GM18511 (cell line): ENCODE data around the gene BCL11A.
A peak's percentile ranks its signal among the peaks of the same experiment; 100 is the strongest.

Source experiments
- ATAC-seq: cut with Tn5 transposase; IDR thresholded peaks from one replicate; pipeline ENCODE4 v1.9.1; 2021; ENCODE audit warnings: mild to moderate bottlenecking, moderate library complexity; ENCODE audit not compliant: unreplicated experiment

BCL11A gene

DNA sequence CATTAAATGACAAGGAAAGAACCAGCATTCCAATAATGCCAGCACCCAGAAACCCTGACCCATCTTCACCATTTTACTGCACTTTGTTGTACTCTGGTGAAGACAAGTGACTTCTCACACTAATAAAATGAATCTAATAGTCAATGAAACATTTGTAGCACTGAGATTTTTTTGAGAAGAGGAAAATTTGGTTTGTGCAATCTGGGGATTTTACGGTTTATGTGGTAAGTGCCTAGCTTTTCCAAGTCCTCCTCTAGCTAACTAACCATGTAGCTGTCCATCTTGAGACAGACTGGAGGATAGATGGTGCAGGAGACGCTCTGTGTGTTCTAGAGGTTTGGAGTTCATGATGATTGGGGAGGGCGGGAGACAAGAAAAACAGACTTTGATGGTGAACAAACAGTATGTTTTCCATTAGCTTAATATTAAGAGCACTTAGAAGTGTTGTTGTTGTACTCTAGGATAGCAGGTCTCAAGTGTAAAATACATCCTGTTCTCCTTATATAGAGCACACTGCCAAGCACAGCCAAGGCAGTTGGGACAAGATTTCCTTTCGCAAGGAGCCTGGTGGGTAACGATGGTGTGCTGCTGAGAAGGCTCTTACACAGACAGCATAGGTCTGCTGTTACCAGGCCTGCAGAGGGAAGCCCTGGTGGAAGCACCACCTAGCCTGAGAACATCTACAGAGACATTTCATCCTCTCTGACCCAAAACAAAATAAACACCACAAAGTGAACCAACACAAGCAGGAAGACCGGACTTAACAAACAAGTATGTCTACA, 83.7 kb downstream of the BCL11A start:
- no peak for ATAC-seq

DNA sequence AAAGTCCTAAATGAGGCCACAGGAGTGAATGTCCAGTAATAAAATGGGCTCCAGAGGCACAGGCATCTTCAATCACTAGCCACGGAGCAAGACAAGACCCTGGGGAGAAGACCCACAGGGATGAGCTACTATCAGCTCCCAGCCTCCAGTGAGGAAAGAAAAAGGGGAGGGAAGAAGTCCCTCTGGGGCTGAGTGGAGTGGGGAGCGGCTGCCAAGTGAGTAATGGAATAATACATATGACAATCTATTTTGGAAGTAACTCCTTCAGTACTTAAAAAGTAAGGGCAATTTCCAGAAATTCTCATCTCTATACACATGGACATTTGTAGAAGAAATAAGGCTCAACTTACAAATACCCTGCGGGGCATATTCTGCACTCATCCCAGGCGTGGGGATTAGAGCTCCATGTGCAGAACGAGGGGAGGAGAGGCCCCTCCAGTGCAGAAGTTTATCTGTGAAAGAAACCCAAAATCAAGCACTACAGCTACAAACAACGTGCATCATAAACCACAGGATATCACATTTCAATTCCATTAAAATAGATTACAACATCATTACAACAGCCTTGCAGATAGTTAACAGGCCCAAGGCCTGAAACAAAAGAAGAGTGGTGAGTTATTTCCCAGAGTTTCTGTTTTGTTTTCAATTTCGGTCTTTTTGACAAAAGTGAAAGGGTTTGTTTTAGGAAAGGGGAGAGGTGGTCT, 84.9 kb downstream of the BCL11A start:
- no peak for ATAC-seq

- no peak for ATAC-seq
These were observed 87.2 kb downstream of the BCL11A start for GRCh38 chr2:60466161-60466702.

- no peak for ATAC-seq
These were observed 87.7 kb downstream of the BCL11A start for GRCh38 chr2:60465736-60466135.

GRCh38 chr2:60463249-60463648, 90.2 kb downstream of the BCL11A start:
- no peak for ATAC-seq

DNA sequence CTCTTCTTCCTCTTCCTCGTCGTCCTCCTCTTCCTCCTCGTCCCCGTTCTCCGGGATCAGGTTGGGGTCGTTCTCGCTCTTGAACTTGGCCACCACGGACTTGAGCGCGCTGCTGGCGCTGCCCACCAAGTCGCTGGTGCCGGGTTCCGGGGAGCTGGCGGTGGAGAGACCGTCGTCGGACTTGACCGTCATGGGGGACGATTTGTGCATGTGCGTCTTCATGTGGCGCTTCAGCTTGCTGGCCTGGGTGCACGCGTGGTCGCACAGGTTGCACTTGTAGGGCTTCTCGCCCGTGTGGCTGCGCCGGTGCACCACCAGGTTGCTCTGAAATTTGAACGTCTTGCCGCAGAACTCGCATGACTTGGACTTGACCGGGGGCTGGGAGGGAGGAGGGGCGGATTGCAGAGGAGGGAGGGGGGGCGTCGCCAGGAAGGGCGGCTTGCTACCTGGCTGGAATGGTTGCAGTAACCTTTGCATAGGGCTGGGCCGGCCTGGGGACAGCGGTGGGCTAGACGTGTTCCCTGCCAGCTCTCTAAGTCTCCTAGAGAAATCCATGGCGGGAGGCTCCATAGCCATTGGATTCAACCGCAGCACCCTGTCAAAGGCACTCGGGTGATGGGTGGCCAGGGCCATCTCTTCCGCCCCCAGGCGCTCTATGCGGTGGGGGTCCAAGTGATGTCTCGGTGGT, 91.9 kb downstream of the BCL11A start:
- ATAC-seq = no peak

- ATAC-seq = no peak
These were observed 92.7 kb downstream of the BCL11A start for GRCh38 chr2:60460577-60461420.

GRCh38 chr2:60459851-60460250, 93.6 kb downstream of the BCL11A start:
- ATAC-seq = no peak

DNA sequence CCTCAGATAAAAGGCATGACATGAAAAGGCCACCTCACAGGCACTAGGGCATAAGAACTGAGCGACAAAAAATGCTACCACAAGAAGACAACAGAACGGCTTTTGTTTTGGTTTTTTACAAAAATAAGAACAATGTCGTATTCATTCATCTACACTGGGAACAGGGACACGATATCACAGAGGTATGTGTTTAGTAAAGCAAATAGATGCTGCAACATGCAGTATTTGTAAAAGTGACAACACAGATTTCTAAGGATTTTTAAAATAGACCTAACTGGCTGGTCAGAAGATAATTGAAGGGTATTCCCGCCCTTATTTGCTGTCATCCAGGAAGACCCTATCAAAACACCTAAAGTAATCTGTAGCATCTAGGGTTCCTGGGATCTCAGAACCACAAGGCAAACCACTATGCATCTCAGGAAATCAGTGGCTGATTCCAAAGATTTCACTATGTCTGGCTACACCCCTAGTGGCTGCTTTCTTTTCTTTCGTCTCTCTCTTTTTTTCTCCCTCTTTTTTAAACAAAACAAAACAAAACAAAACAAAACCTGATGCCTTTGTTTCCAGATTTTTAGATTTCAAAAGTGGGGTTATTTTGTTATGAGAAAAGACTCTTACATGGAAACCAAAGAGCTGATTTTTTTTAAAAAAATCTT, 97.2 kb downstream of the BCL11A start:
- ATAC-seq = no peak

DNA sequence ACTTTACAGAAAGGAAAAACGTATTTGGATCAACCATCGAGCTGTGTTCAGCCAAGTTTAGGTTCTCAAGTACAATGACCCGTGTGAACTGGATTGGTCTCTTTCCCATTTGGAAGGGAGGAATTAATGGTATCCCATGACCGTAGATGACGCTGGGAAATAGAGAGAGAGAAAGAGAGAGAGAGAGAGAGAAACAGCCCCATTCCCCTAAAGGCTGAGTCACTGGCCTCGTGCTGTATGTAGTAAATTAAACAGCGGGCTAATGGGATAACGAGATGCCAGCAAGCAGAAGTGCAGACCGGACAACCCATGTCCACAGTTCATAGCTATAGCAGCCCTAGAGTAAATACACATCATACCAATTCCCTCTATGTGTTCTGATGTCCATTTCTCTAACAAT, 99.6 kb downstream of the BCL11A start:
- ATAC-seq = no peak

DNA sequence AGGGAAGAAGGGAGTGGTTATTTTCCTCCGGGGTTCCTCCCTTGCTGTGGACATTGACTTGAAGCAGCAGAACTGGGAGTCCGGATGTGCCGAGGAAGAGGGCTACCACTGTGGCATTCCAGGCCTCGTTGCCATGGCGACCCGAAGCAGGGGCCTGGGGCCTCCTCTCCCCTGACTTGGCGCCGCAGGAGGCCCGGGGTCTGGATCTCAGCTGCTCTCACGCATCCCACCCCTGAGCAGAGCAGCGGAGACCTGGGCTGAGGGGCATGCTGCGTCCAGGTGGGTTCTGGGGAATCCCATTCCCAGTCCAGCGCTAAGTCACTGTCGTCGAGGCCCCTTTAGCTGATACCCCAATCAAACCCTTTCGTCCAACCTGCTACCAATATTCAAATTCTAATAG, 100.2 kb downstream of the BCL11A start:
- ATAC-seq = no peak

DNA sequence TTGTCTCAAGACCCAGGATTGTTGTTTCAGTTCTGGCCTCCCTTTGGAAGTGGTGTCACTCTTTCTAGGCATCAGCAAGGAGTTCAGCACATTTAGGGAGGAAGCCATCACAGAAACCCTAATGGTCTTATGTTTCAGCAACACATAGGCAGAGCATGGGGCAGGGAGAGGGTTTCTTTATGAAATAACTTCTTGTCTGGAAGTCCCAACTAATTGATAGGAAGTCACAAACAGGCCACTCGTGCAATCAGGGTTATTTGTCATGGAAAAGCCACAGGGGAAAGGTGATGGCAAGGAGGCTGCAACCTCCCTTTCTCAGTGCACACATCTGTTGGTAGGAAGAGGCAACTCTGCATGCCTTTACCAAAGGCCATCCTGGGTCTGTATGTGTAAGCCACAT, 103.0 kb downstream of the BCL11A start:
- ATAC-seq = no peak

GRCh38 chr2:60447943-60448342, 105.5 kb downstream of the BCL11A start:
- no peak for ATAC-seq

GRCh38 chr2:60446413-60447267, 106.8 kb downstream of the BCL11A start:
- peak; percentile 93 for ATAC-seq

DNA sequence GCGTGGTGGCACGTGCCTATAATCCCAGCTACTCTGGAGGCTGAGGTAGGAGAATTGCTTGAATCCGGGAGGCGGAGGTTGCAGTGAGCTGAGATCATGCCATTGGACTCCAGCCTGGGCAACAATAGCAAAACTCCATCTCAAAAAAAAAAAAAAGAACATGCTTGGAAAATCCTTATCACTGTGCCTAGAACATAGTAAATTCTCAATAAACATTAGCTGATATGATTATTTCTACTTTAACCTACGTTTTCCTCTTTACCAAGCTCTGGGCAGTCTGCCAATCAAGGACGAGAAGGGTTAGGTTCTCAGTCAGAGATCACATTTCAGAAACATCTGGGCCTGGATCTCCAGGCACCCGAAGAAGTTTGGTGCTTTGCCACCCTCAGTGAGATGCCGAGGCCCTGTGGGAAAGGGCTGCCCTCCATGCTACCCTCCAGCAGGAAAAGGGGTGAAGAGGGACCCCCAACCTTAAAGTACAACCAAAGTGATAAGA, 107.7 kb downstream of the BCL11A start:
- no peak for ATAC-seq

- ATAC-seq = no peak
These were observed 110.8 kb downstream of the BCL11A start for GRCh38 chr2:60442608-60443007.

- no peak for ATAC-seq
These were observed 111.7 kb downstream of the BCL11A start for GRCh38 chr2:60441800-60442199.

DNA sequence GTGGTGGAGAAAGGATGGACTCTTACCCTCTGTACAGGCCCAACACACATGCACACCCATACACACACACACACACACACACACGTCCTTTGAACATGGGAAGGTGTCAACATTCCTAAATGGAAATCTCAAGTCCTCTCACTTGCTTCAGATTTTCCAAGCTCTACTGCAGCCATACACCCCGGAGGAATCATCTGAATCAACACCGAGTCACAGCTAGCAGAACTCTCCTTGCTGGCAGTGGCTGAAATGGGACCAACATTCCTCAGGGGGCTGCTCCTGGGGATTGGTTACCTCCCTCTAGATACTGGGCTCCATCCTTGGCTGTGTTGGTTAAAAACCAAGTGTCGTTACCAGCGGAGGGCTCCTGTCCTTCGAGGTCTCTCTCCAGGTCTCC, 112.7 kb downstream of the BCL11A start:
- ATAC-seq = no peak
